ENCODE measurements around the gene STK36.

STK36 gene

GRCh38 chr2:218733171-218734021, 61.5 kb downstream of the STK36 start:
- in situ Hi-C loops (cut with MboI; ENCODE audit: low sequenced_read_pairs), result no loop called here
- H3K4me3 ChIP-seq, result no peak overlapping the region
- peaks cover 26% of the 10 kb centered on the region for H3K36me3 ChIP-seq (replicated peaks)
- peaks cover 16% of the 10 kb centered on the region for H3K4me1 ChIP-seq
- no peaks in the 10 kb centered on the region for H3K9me3 ChIP-seq
- DNase-seq (ENCODE audit: low spot score in 2 of 2), result no peak
- no peaks in the 10 kb centered on the region for H3K27me3 ChIP-seq (ENCODE audit: low read depth)

- no peaks in the 10 kb centered on the region for H3K27me3 ChIP-seq (ENCODE audit: low read depth)
- H3K36me3 ChIP-seq (replicated peaks), result peaks cover 35% of the 10 kb centered on the region
- no peaks in the 10 kb centered on the region for H3K9me3 ChIP-seq
- peaks cover 16% of the 10 kb centered on the region for H3K4me1 ChIP-seq
- H3K4me3 ChIP-seq, result no peak overlapping the region
- peak; percentile 49 to 83 for DNase-seq (ENCODE audit: low spot score in 2 of 2)
- in situ Hi-C loops (cut with MboI; ENCODE audit: low sequenced_read_pairs), result no loop called here
Observed at GRCh38 chr2:218734190-218734975, 62.5 kb downstream of the STK36 start.

- H3K27me3 ChIP-seq (ENCODE audit: low read depth), result no peaks in the 10 kb centered on the region
- DNase-seq (ENCODE audit: low spot score in 2 of 2), result no peak
- in situ Hi-C loops (cut with MboI; ENCODE audit: low sequenced_read_pairs), result no loop called here
- peaks cover 54% of the 10 kb centered on the region for H3K36me3 ChIP-seq (replicated peaks)
- no peak overlapping the region for H3K4me3 ChIP-seq
- H3K9me3 ChIP-seq, result no peaks in the 10 kb centered on the region
- H3K4me1 ChIP-seq, result peaks cover 16% of the 10 kb centered on the region
Observed at GRCh38 chr2:218736531-218736930, 64.6 kb downstream of the STK36 start.

- H3K36me3 ChIP-seq (replicated peaks), result peaks cover 72% of the 10 kb centered on the region
- no peak overlapping the region for H3K4me3 ChIP-seq
- in situ Hi-C loops (cut with MboI; ENCODE audit: low sequenced_read_pairs), result no loop called here
- H3K4me1 ChIP-seq, result no peaks in the 10 kb centered on the region
- DNase-seq (ENCODE audit: low spot score in 2 of 2), result no peak
- no peaks in the 10 kb centered on the region for H3K27me3 ChIP-seq (ENCODE audit: low read depth)
- no peaks in the 10 kb centered on the region for H3K9me3 ChIP-seq
Observed at GRCh38 chr2:218743068-218743467, 71.2 kb downstream of the STK36 start.

DNA sequence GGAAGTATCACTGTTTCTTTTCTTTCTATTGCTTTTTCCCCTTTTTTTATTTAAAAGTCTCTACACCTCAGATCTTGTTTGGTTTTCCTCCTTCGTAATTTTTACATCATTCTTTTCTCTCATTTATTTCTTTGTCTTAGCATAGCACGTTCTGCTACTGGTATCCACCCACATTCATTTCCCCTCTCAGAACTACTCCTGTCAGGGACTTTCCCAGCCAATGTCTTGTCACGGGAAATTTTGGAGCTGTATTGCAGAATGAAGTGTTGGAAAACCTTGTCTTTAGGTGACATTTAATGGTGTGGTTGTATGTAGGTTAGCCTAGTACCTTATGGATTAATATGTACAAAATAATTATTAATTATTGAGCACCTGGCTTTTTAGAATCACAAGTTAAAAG, 72.7 kb downstream of the STK36 start:
- no peak for DNase-seq (ENCODE audit: low spot score in 2 of 2)
- no peaks in the 10 kb centered on the region for H3K9me3 ChIP-seq
- H3K36me3 ChIP-seq (replicated peaks), result peaks cover 70% of the 10 kb centered on the region
- H3K4me3 ChIP-seq, result no peak overlapping the region
- no peaks in the 10 kb centered on the region for H3K4me1 ChIP-seq
- in situ Hi-C loops (cut with MboI; ENCODE audit: low sequenced_read_pairs), result no loop called here
- H3K27me3 ChIP-seq (ENCODE audit: low read depth), result no peaks in the 10 kb centered on the region

DNA sequence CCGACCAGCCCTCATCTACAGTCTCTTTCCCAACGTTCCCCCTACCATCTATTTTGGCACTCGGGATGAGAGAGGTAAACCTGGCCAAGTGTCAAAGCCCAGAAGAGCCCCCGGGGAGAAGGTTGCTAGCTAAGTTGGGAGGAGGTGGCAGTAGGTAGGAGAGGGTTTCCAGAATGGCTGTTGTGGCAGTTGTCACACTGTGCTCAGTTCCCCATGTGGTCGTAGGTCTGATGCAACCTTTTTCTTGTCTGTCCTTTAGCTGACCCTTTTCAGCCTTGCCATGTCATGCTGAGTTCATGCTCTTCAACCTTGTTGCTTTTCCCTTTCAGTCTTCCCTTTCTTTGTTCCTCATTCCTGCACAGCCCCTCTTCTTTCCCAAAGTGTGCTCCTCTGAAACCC, 73.3 kb downstream of the STK36 start:
- in situ Hi-C loops (cut with MboI; ENCODE audit: low sequenced_read_pairs), result no loop called here
- Histone ChIP-seq H3K4me1 (no peaks in the 10 kb centered on the region), H3K4me3 (no peak overlapping the region), H3K36me3 (replicated peaks) (peaks cover 70% of the 10 kb centered on the region), H3K27me3 (ENCODE audit: low read depth) (no peaks in the 10 kb centered on the region), H3K9me3 (no peaks in the 10 kb centered on the region)
- DNase-seq (ENCODE audit: low spot score in 2 of 2), result no peak

GRCh38 chr2:218745559-218746469, 73.9 kb downstream of the STK36 start:
- no peaks in the 10 kb centered on the region for H3K27me3 ChIP-seq (ENCODE audit: low read depth)
- no peaks in the 10 kb centered on the region for H3K4me1 ChIP-seq
- H3K9me3 ChIP-seq, result no peaks in the 10 kb centered on the region
- in situ Hi-C loops (cut with MboI; ENCODE audit: low sequenced_read_pairs), result no loop called here
- DNase-seq (ENCODE audit: low spot score in 2 of 2), result no peak
- peaks cover 73% of the 10 kb centered on the region for H3K36me3 ChIP-seq (replicated peaks)
- H3K4me3 ChIP-seq, result no peak overlapping the region

GRCh38 chr2:218746470-218746795, 74.5 kb downstream of the STK36 start:
- peaks cover 71% of the 10 kb centered on the region for H3K36me3 ChIP-seq (replicated peaks)
- in situ Hi-C loops (cut with MboI; ENCODE audit: low sequenced_read_pairs), result no loop called here

GRCh38 chr2:218746960-218747359, 75.1 kb downstream of the STK36 start:
- H3K9me3 ChIP-seq, result no peaks in the 10 kb centered on the region
- in situ Hi-C loops (cut with MboI; ENCODE audit: low sequenced_read_pairs), result no loop called here
- H3K4me1 ChIP-seq, result no peaks in the 10 kb centered on the region
- peaks cover 71% of the 10 kb centered on the region for H3K36me3 ChIP-seq (replicated peaks)
- no peak for DNase-seq (ENCODE audit: low spot score in 2 of 2)
- H3K27me3 ChIP-seq (ENCODE audit: low read depth), result no peaks in the 10 kb centered on the region
- H3K4me3 ChIP-seq, result no peak overlapping the region

More at GRCh38 chr2:218746470-218746795, 74.5 kb downstream of the STK36 start:
- H3K4me1 ChIP-seq, result no peaks in the 10 kb centered on the region
- H3K9me3 ChIP-seq, result no peaks in the 10 kb centered on the region
- no peak overlapping the region for H3K4me3 ChIP-seq
- no peak for DNase-seq (ENCODE audit: low spot score in 2 of 2)
- no peaks in the 10 kb centered on the region for H3K27me3 ChIP-seq (ENCODE audit: low read depth)

DNA sequence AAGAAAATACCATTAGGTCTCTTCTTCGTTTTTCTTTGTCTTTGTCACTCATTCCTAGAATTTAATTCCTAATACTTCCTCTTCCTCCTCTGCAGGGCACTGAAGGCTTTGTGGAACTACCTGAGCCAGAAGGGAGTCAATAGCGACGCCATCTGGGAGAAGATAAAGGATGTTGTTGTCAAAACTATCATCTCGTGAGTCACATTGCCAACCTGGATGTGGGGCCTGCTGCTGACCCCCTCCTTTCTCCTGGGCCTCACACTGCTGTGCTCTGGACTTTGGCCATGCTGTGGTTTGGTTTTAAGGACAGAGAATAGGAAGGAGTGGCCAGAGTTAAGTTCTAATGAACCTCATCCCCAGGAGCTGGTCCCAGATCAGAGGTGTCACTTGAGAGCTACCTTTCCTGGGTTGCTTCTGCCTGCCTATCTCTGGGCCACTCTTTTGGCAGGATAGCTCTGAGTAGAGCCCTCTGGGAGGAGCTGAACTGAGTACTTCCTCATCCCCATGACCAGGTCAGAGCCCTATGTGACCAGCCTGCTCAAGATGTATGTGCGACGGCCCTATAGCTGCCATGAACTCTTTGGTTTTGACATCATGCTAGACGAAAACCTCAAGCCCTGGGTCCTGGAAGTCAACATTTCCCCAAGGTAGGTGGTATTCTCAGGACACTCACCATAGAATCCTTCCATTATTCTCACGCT, 77.0 kb downstream of the STK36 start:
- Histone ChIP-seq H3K27me3 (ENCODE audit: low read depth) (no peaks in the 10 kb centered on the region), H3K36me3 (replicated peaks) (peaks cover 83% of the 10 kb centered on the region), H3K9me3 (no peaks in the 10 kb centered on the region), H3K4me3 (no peak overlapping the region), H3K4me1 (no peaks in the 10 kb centered on the region)
- no peak for DNase-seq (ENCODE audit: low spot score in 2 of 2)
- in situ Hi-C loops (cut with MboI; ENCODE audit: low sequenced_read_pairs), result no loop called here
